HepG2 (cell line): Measurements from ENCODE around the gene TCF7L2. TPM values are rescaled to one million over a fixed set of nuclear protein-coding genes. Genes with fewer than 3 reads are reported as not detected.

Experiments used
- ATAC-seq: fragments of 200-7000 bp; cut with Tn5 transposase; 3 replicates; pipeline ENCODE4 v1.9.1; 2020; ENCODE audit warnings: mild to moderate bottlenecking, moderate library complexity
- BruUV-seq: library from RNA; stranded (reverse); fragments of 400-500 nt; replicated peaks from 2 replicates; lab custom pipeline; 2021; lab: Mats Ljungman, UMichigan
- CTCF ChIA-PET: fragments of 300-600 bp; formaldehyde crosslinking; extraction: SDS; loops from one replicate; lab custom pipeline; 2021; ENCODE audit warnings: low total read pairs, inconsistent platforms, low intra/inter-chr PET ratio; lab: Yijun Ruan, JAX
- POLR2A ChIA-PET: fragments of 350-600 bp; sonication (Branson Sonifier 250); formaldehyde crosslinking; loops from one replicate; lab custom pipeline; 2020; ENCODE audit warnings: antibody characterized with exemption, inconsistent platforms; lab: Yijun Ruan, JAX
- DNase-seq: peaks from one replicate; pipeline ENCODE4 v3.0.0-alpha.2; 2015; ENCODE audit warnings: low spot score
- FAIRE-seq: peaks from 3 replicates; lab custom pipeline; 2011; peaks lifted over from hg19 to GRCh38; lab: Jason Lieb, UNC
- H2AFZ ChIP-seq: one replicate; pipeline ENCODE4 v1.6.1; 2011; ENCODE audit warnings: low read length, inconsistent platforms
- H3K27ac ChIP-seq: fragments of 300-600 bp; 3 replicates; pipeline ENCODE4 v1.8.0; 2011; ENCODE audit warnings: mixed run types, mild to moderate bottlenecking, mixed read lengths, low read length, inconsistent platforms; ENCODE audit not compliant: insufficient read depth; ENCODE audit errors: extremely low read length
- H3K27me3 ChIP-seq, 2 experiments: fragments of 200-600 bp in 1 of 2; 2 replicates in 1 of 2; 3 replicates in 1 of 2; pipeline versions ENCODE4 v1.6.0 to v1.8.0; 2011; ENCODE audit warnings: low read length in 2 of 2, mild to moderate bottlenecking in 2 of 2, moderate library complexity in 2 of 2, inconsistent platforms in 1 of 2; ENCODE audit not compliant: insufficient read depth in 2 of 2, control insufficient read depth in 1 of 2
- H3K36me3 ChIP-seq, 2 experiments: fragments of 200-600 bp in 1 of 2; replicated peaks in 1 of 2; 2 replicates in 1 of 2; 3 replicates in 1 of 2; pipeline versions ENCODE4 v1.5.1 to v1.8.0; 2011; ENCODE audit warnings: low read length in 2 of 2, inconsistent platforms in 1 of 2; ENCODE audit not compliant: insufficient read depth in 2 of 2, control insufficient read depth in 1 of 2
- H3K4me1 ChIP-seq: 2 replicates; pipeline ENCODE4 v1.5.1; 2012; ENCODE audit warnings: low read length, inconsistent platforms; ENCODE audit not compliant: insufficient read depth
- H3K4me2 ChIP-seq: 2 replicates; pipeline ENCODE4 v1.6.0; 2011; ENCODE audit warnings: low read depth, low read length, inconsistent platforms
- H3K4me3 ChIP-seq, 3 experiments: fragments of 200-600 bp in 1 of 3; sonication (generic), shearing (Covaris generic) in 1 of 3; replicated peaks in 1 of 3; 2 replicates each; pipeline ENCODE4 v1.5.1; 2011 to 2016; ENCODE audit warnings: low read length in 3 of 3, inconsistent platforms in 2 of 3, low read depth in 2 of 3, mild to moderate bottlenecking in 2 of 3, control low read depth in 1 of 3, mixed read lengths in 1 of 3; ENCODE audit not compliant: insufficient read depth in 1 of 3
- H3K79me2 ChIP-seq: one replicate; pipeline ENCODE4 v1.6.1; 2011; ENCODE audit warnings: low read length, inconsistent platforms; ENCODE audit not compliant: insufficient read depth
- H3K9ac ChIP-seq: 2 replicates; pipeline ENCODE4 v1.6.0; 2011; ENCODE audit warnings: mild to moderate bottlenecking, low read depth, low read length, inconsistent platforms; ENCODE audit not compliant: insufficient read depth
- H3K9me3 ChIP-seq: 2 replicates; pipeline ENCODE4 v1.5.1; 2012; ENCODE audit warnings: mild to moderate bottlenecking, low read length
- H4K20me1 ChIP-seq: 2 replicates; pipeline ENCODE4 v1.6.0; 2011; ENCODE audit warnings: inconsistent platforms, mild to moderate bottlenecking, low read length, moderate library complexity; ENCODE audit not compliant: insufficient read depth
- MEIS2 ChIP-seq: sonication (generic); formaldehyde crosslinking; IDR thresholded peaks from 2 replicates; pipeline ENCODE4 v1.9.0; 2021; ENCODE audit warnings: mild to moderate bottlenecking, missing genetic modification reagents
- ZNF256 ChIP-seq: sonication (generic); formaldehyde crosslinking; conservative IDR thresholded peaks from 2 replicates; pipeline ENCODE4 v1.4.0; 2020; ENCODE audit warnings: missing genetic modification reagents
- WGBS: methylation state at CpG from one replicate; pipeline ENCODE4 v1.1.6; 2017; ENCODE audit warnings: low lambda C conversion rate; 5-methylcytosine and 5-hydroxymethylcytosine counted together
- in situ Hi-C: cut with HindIII; loops from 2 replicates; pipeline ENCODE4 v1.10.0; 2017; ENCODE audit warnings: low pct_unique_long_range_greater_than_20kb; ENCODE audit not compliant: extremely low pct_ligation_motif_present
- intact Hi-C: fragments of 100-400 bp; cut with micrococcal nuclease; formaldehyde crosslinking; loops from one replicate; pipeline ENCODE4 v1.10.0; 2022; ENCODE audit not compliant: unreplicated experiment
- polyA plus RNA-seq, 8 experiments: library from polyadenylated mRNA; depleted of rRNA in 3 of 8; stranded (reverse) in 7 of 8; unstranded in 1 of 8; fragments of >200 nt; fragmentation: Illumina TruSeq in 4 of 8; extraction: Trizol in 4 of 8; gene quantifications; 2 replicates each; pipeline versions ENCODE4 v1.2.1 to v1.2.3, GENCODE V29; 2011 to 2016; ENCODE audit warnings: low read depth in 4 of 8, missing spikeins in 1 of 8, mixed read lengths in 1 of 8; ENCODE audit not compliant: insufficient read depth in 1 of 8
- total RNA-seq, 5 experiments: library from RNA; depleted of rRNA; stranded (reverse); fragments of >200 nt; fragmentation: Illumina TruSeq; extraction: Trizol; gene quantifications; 2 replicates each; pipeline ENCODE4 v1.2.3, GENCODE V29; 2016; ENCODE audit warnings: low read depth in 1 of 5
- TF ChIP-seq, protein P1 (sequence below): sonication (generic); formaldehyde crosslinking; IDR thresholded peaks from 2 replicates; pipeline ENCODE4 v1.5.0; 2020; ENCODE audit warnings: mild to moderate bottlenecking, missing genetic modification reagents, borderline replicate concordance
- TF ChIP-seq, protein P2 (sequence below): sonication (generic); formaldehyde crosslinking; IDR thresholded peaks from 2 replicates; pipeline ENCODE4 v1.4.0; 2020; ENCODE audit warnings: missing genetic modification reagents
- TF ChIP-seq, protein P3 (sequence below): IDR thresholded peaks from 2 replicates; pipeline ENCODE4 v1.6.1; 2016; ENCODE audit warnings: missing genetic modification reagents, missing compliant biosample characterization

TCF7L2 gene
- total and polyA plus RNA-seq, 2 of the 13 experiments (the other 11 are each of a cell fraction or from before 2014, with no cell fraction given), result 3.9 to 13.7 TPM

DNA sequence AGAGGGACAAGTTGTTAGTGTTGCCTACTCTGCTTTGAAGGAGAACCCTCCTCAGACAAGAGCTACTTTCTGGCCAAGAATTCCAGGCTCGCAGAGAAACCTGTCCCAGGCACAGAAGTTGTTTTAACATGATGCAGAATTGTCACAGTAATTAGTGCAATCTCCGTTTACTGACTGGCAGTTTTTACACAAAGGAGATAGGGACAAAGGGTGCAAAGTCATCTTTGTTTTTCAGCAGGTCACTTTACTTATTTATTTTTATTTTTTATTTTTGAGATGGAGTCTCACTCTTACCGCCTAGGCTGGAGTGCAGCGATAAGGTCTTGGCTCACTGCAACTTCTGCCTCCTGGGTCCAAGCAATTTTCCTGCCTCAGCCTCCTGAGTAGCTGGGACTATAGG, 12.3 kb downstream of the TCF7L2 start:
- H3K4me1 ChIP-seq, result peaks cover 74% of the 10 kb centered on the region
- H3K9me3 ChIP-seq, result no peaks in the 10 kb centered on the region
- 91% methylated on average over 4 of the region's 4 CpGs for WGBS
- H3K36me3 ChIP-seq, result peaks cover 11 to 49% of the 10 kb centered on the region in 2 experiments
- no TSS peak for BruUV-seq
- H4K20me1 ChIP-seq, result peaks cover 62% of the 10 kb centered on the region
- no peak for DNase-seq
- CTCF ChIA-PET, result no interaction called here
- no peak overlapping the region for H3K4me2 ChIP-seq
- TF ChIP-seq, protein P1, sequence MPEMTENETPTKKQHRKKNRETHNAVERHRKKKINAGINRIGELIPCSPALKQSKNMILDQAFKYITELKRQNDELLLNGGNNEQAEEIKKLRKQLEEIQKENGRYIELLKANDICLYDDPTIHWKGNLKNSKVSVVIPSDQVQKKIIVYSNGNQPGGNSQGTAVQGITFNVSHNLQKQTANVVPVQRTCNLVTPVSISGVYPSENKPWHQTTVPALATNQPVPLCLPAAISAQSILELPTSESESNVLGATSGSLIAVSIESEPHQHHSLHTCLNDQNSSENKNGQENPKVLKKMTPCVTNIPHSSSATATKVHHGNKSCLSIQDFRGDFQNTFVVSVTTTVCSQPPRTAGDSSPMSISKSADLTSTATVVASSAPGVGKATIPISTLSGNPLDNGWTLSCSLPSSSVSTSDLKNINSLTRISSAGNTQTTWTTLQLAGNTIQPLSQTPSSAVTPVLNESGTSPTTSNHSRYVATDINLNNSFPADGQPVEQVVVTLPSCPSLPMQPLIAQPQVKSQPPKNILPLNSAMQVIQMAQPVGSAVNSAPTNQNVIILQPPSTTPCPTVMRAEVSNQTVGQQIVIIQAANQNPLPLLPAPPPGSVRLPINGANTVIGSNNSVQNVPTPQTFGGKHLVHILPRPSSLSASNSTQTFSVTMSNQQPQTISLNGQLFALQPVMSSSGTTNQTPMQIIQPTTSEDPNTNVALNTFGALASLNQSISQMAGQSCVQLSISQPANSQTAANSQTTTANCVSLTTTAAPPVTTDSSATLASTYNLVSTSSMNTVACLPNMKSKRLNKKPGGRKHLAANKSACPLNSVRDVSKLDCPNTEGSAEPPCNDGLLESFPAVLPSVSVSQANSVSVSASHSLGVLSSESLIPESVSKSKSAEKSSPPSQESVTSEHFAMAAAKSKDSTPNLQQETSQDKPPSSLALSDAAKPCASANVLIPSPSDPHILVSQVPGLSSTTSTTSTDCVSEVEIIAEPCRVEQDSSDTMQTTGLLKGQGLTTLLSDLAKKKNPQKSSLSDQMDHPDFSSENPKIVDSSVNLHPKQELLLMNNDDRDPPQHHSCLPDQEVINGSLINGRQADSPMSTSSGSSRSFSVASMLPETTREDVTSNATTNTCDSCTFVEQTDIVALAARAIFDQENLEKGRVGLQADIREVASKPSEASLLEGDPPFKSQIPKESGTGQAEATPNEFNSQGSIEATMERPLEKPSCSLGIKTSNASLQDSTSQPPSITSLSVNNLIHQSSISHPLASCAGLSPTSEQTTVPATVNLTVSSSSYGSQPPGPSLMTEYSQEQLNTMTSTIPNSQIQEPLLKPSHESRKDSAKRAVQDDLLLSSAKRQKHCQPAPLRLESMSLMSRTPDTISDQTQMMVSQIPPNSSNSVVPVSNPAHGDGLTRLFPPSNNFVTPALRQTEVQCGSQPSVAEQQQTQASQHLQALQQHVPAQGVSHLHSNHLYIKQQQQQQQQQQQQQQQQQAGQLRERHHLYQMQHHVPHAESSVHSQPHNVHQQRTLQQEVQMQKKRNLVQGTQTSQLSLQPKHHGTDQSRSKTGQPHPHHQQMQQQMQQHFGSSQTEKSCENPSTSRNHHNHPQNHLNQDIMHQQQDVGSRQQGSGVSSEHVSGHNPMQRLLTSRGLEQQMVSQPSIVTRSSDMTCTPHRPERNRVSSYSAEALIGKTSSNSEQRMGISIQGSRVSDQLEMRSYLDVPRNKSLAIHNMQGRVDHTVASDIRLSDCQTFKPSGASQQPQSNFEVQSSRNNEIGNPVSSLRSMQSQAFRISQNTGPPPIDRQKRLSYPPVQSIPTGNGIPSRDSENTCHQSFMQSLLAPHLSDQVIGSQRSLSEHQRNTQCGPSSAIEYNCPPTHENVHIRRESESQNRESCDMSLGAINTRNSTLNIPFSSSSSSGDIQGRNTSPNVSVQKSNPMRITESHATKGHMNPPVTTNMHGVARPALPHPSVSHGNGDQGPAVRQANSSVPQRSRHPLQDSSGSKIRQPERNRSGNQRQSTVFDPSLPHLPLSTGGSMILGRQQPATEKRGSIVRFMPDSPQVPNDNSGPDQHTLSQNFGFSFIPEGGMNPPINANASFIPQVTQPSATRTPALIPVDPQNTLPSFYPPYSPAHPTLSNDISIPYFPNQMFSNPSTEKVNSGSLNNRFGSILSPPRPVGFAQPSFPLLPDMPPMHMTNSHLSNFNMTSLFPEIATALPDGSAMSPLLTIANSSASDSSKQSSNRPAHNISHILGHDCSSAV (CRISPR knock-in tag), result no peak
- TF ChIP-seq, protein P2, sequence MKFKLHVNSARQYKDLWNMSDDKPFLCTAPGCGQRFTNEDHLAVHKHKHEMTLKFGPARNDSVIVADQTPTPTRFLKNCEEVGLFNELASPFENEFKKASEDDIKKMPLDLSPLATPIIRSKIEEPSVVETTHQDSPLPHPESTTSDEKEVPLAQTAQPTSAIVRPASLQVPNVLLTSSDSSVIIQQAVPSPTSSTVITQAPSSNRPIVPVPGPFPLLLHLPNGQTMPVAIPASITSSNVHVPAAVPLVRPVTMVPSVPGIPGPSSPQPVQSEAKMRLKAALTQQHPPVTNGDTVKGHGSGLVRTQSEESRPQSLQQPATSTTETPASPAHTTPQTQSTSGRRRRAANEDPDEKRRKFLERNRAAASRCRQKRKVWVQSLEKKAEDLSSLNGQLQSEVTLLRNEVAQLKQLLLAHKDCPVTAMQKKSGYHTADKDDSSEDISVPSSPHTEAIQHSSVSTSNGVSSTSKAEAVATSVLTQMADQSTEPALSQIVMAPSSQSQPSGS (CRISPR knock-in tag), result no peak
- TF ChIP-seq, protein P3, sequence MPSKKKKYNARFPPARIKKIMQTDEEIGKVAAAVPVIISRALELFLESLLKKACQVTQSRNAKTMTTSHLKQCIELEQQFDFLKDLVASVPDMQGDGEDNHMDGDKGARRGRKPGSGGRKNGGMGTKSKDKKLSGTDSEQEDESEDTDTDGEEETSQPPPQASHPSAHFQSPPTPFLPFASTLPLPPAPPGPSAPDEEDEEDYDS (CRISPR knock-in tag), result no peak
- no peak for TF ChIP-seq ZNF256 (CRISPR knock-in tag)
- no peak for TF ChIP-seq MEIS2 (CRISPR knock-in tag)
- no peaks in the 10 kb centered on the region for H3K27me3 ChIP-seq
- FAIRE-seq, result no peak
- POLR2A ChIA-PET, result interaction anchor here (1.2 kb wide), 2 partner anchors 9 to 13 kb away, joined by 3 to 4 read pairs; partner anchors contain the start of gene TCF7L2
- intact Hi-C loops, result no loop called here
- in situ Hi-C loops, result no loop called here
- H3K9ac ChIP-seq, result no peak overlapping the region
- H3K27ac ChIP-seq, result no peak overlapping the region
- no peak for ATAC-seq
- H2AFZ ChIP-seq, result no peak overlapping the region
- H3K79me2 ChIP-seq, result peaks cover 87% of the 10 kb centered on the region
- H3K4me3 ChIP-seq, result no peak overlapping the region
